Measurements from ENCODE around the gene GLCE.

The GLCE gene

GRCh38 chr15:69308949-69309348 is 148.5 kb downstream of the GLCE start:
- no peak for TF ChIP-seq EP300 (IDR thresholded peaks at IDR 0.05; ENCODE audit: borderline replicate concordance)
- TF ChIP-seq, protein P1, sequence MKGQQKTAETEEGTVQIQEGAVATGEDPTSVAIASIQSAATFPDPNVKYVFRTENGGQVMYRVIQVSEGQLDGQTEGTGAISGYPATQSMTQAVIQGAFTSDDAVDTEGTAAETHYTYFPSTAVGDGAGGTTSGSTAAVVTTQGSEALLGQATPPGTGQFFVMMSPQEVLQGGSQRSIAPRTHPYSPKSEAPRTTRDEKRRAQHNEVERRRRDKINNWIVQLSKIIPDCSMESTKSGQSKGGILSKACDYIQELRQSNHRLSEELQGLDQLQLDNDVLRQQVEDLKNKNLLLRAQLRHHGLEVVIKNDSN (IDR thresholded peaks at IDR 0.05) = no peak
- TF ChIP-seq RAD21 (IDR thresholded peaks at IDR 0.05; ENCODE audit: low read depth) = no peak
- TF ChIP-seq FOXM1 (IDR thresholded peaks at IDR 0.05; ENCODE audit: borderline replicate concordance, low read depth) = no peak
- TF ChIP-seq ZBTB7A (IDR thresholded peaks at IDR 0.05; ENCODE audit: low read depth) = no peak
- TF ChIP-seq CEBPB (IDR thresholded peaks at IDR 0.05) = no peak
- TF ChIP-seq TAF1 (IDR thresholded peaks at IDR 0.05; ENCODE audit: low read depth) = no peak
- TF ChIP-seq NFIC (IDR thresholded peaks at IDR 0.05) = no peak
- TF ChIP-seq EGR1 (IDR thresholded peaks at IDR 0.05) = no peak

GRCh38 chr15:69311319-69311721 is 150.9 kb downstream of the GLCE start:
- TF ChIP-seq NFIC (IDR thresholded peaks at IDR 0.05) (no peak), YY1 (IDR thresholded peaks at IDR 0.05; ENCODE audit: low read depth) (no peak), CREB1 (IDR thresholded peaks at IDR 0.05; ENCODE audit: low read depth) (no peak), TAF1 (IDR thresholded peaks at IDR 0.05; ENCODE audit: low read depth) (no peak), REST (IDR thresholded peaks at IDR 0.05; ENCODE audit: low read depth) (no peak), ZBTB7A (IDR thresholded peaks at IDR 0.05; ENCODE audit: low read depth) (no peak), TCF12 (IDR thresholded peaks at IDR 0.05; ENCODE audit: low read depth) (no peak), MAX (IDR thresholded peaks at IDR 0.05) (no peak), RAD21 (IDR thresholded peaks at IDR 0.05; ENCODE audit: low read depth) (no peak), FOXM1 (IDR thresholded peaks at IDR 0.05; ENCODE audit: borderline replicate concordance, low read depth) (no peak)
- TF ChIP-seq, protein P1 (IDR thresholded peaks at IDR 0.05) = no peak

GRCh38 chr15:69313432-69314000 is 153.1 kb downstream of the GLCE start:
- no peak for TF ChIP-seq TCF12 (IDR thresholded peaks at IDR 0.05; ENCODE audit: low read depth)
- no peak for TF ChIP-seq CEBPB (IDR thresholded peaks at IDR 0.05)
- TF ChIP-seq, protein P1 (IDR thresholded peaks at IDR 0.05) = no peak
- TF ChIP-seq NFIC (IDR thresholded peaks at IDR 0.05) = no peak
- TF ChIP-seq FOXM1 (IDR thresholded peaks at IDR 0.05; ENCODE audit: borderline replicate concordance, low read depth) = no peak
- TF ChIP-seq EP300 (IDR thresholded peaks at IDR 0.05; ENCODE audit: borderline replicate concordance) = no peak

- no peak for TF ChIP-seq TAF1 (IDR thresholded peaks at IDR 0.05; ENCODE audit: low read depth)
Measured at GRCh38 chr15:69314131-69314530, 153.7 kb downstream of the GLCE start.

GRCh38 chr15:69314736-69315135 is 154.3 kb downstream of the GLCE start:
- TF ChIP-seq MAX (IDR thresholded peaks at IDR 0.05) (no peak), REST (IDR thresholded peaks at IDR 0.05; ENCODE audit: low read depth) (no peak), NFIC (IDR thresholded peaks at IDR 0.05) (no peak), TCF12 (IDR thresholded peaks at IDR 0.05; ENCODE audit: low read depth) (no peak), TEAD4 (IDR thresholded peaks at IDR 0.05) (no peak), EP300 (IDR thresholded peaks at IDR 0.05; ENCODE audit: borderline replicate concordance) (no peak), FOXM1 (IDR thresholded peaks at IDR 0.05; ENCODE audit: borderline replicate concordance, low read depth) (no peak), RAD21 (IDR thresholded peaks at IDR 0.05; ENCODE audit: low read depth) (no peak), ZBTB7A (IDR thresholded peaks at IDR 0.05; ENCODE audit: low read depth) (no peak), TAF1 (IDR thresholded peaks at IDR 0.05; ENCODE audit: low read depth) (no peak), YY1 (IDR thresholded peaks at IDR 0.05; ENCODE audit: low read depth) (no peak), EGR1 (IDR thresholded peaks at IDR 0.05) (no peak), CREB1 (IDR thresholded peaks at IDR 0.05; ENCODE audit: low read depth) (no peak)
- TF ChIP-seq, protein P1 (IDR thresholded peaks at IDR 0.05) = no peak
